Stomach (tissue), 9 donors: ENCODE results near the gene SGPP2. TPM values are rescaled to one million over a fixed set of nuclear protein-coding genes. Genes with fewer than 3 reads are reported as not detected.

Experiments used
- DNase-seq, 2 donors: peaks; one replicate each; pipeline versions ENCODE4 v3.0.0 to v3.0.0-alpha.2; 2013 to 2019
- H3K27ac ChIP-seq, 5 donors: fragments of 200-600 bp in 4 of 5; sonication (generic) in 4 of 5; one replicate each; pipeline ENCODE4 v1.5.1; 2013 to 2019; ENCODE audit warnings: mild to moderate bottlenecking in 1 of 5, moderate library complexity in 1 of 5
- H3K27me3 ChIP-seq, 3 donors: fragments of 200-600 bp; sonication (generic); one replicate each; pipeline ENCODE4 v1.5.1; 2017 to 2019; ENCODE audit warnings: mixed run types in 1 of 3
- H3K36me3 ChIP-seq, 4 donors: fragments of 200-600 bp; sonication (generic); 1 replicate in 3 of 4; 2 replicates in 1 of 4; pipeline ENCODE4 v1.5.1; 2016 to 2019
- H3K4me1 ChIP-seq, 4 donors: fragments of 200-600 bp; sonication (generic); one replicate each; pipeline ENCODE4 v1.5.1; 2016 to 2019
- H3K4me3 ChIP-seq, 4 donors: fragments of 200-600 bp; sonication (generic) in 3 of 4; one replicate each; pipeline ENCODE4 v1.5.1; 2016 to 2019; ENCODE audit warnings: mild to moderate bottlenecking in 1 of 4
- H3K9me3 ChIP-seq, 4 donors: fragments of 200-600 bp; sonication (generic); one replicate each; pipeline ENCODE4 v1.5.1; 2016 to 2019
- CTCF ChIP-seq, 7 experiments: fragments of 450-650 bp in 4 of 7; fragments of 200-600 bp in 3 of 7; sonication (generic) in 3 of 7; IDR thresholded peaks; one replicate each; pipeline ENCODE4 v1.5.1; 2016 to 2019; ENCODE audit warnings: antibody characterized with exemption in 7 of 7, control low read depth in 2 of 7, mild to moderate bottlenecking in 1 of 7
- EP300 ChIP-seq: sonication (generic); formaldehyde crosslinking; IDR thresholded peaks from one replicate; pipeline ENCODE4 v1.6.1; 2017; ENCODE audit warnings: antibody characterized with exemption
- POLR2A ChIP-seq, 4 donors: fragments of 450-650 bp; IDR thresholded peaks; one replicate each; pipeline ENCODE4 v1.6.1; 2016; ENCODE audit warnings: antibody characterized with exemption in 4 of 4, control low read depth in 2 of 4, mild to moderate bottlenecking in 1 of 4, moderate library complexity in 1 of 4
- POLR2AphosphoS5 ChIP-seq, 3 donors: sonication (generic); formaldehyde crosslinking; IDR thresholded peaks; one replicate each; pipeline ENCODE4 v1.6.1; 2016; ENCODE audit warnings: antibody characterized with exemption in 3 of 3
- WGBS, 5 donors: extraction: QIAGEN DNeasy Blood & Tissue Kit in 3 of 5; methylation state at CpG; one replicate each; pipeline versions ENCODE4 v1.1.5 to v1.1.7; 2013 to 2018; 5-methylcytosine and 5-hydroxymethylcytosine counted together
- intact Hi-C: fragments of 100-400 bp; cut with DNase I; formaldehyde crosslinking; loops from one replicate; pipeline ENCODE4 v1.15.1; 2023; ENCODE audit warnings: low total_unique reads
- polyA plus RNA-seq, 3 donors: library from polyadenylated mRNA; stranded (reverse); fragments of 200-250 nt; gene quantifications; one replicate each; pipeline ENCODE4 v1.2.3, GENCODE V29; 2013
- total RNA-seq, 5 donors: library from RNA; depleted of rRNA; stranded (reverse); fragments of >200 nt; gene quantifications; one replicate each; pipeline versions ENCODE4 v1.1.0 to v1.2.3, GENCODE V29; 2014 to 2016
- donor health status: healthy with polysubstance abuse.
- donor health status: Bipolar disorder and iron deficiency.
- donor health status: healthy.

Gene SGPP2
- total and polyA plus RNA-seq, 8 donors = 1.7 to 50.4 (median 21.0) TPM

- Histone ChIP-seq H3K36me3 (no peaks in the 10 kb centered on the region), H3K4me1 (no peaks in the 10 kb centered on the region), H3K27ac (no peak overlapping the region), H3K4me3 (no peak overlapping the region), H3K27me3 (no peaks in the 10 kb centered on the region), H3K9me3 (no peaks in the 10 kb centered on the region)
- TF ChIP-seq EP300 (no peak), CTCF (IDR thresholded peaks at IDR 0.05) (no peak)
- 65 to 80% (median 78%) methylated on average over 5 of the region's 5 CpGs for WGBS, 5 donors
- no peak for DNase-seq
- intact Hi-C loops = no loop called here
These were observed 82.0 kb downstream of the SGPP2 start for GRCh38 chr2:222506230-222506935.

GRCh38 chr2:222514901-222515300 lies 90.6 kb downstream of the SGPP2 start:
- H3K4me1 ChIP-seq = peaks cover 0 to 14% (median 6%) of the 10 kb centered on the region in 4 donors
- no peak for TF ChIP-seq EP300
- no peak for TF ChIP-seq CTCF (IDR thresholded peaks at IDR 0.05)
- no peak for TF ChIP-seq POLR2AphosphoS5 (IDR thresholded peaks at IDR 0.05)
- H3K27ac ChIP-seq = no peak overlapping the region
- DNase-seq = no peak
- peaks cover 0 to 3% (median 0%) of the 10 kb centered on the region in 3 donors for H3K27me3 ChIP-seq
- no peak overlapping the region for H3K4me3 ChIP-seq
- intact Hi-C loops = no loop called here
- H3K36me3 ChIP-seq = no peaks in the 10 kb centered on the region
- no peaks in the 10 kb centered on the region for H3K9me3 ChIP-seq

GRCh38 chr2:222518570-222519381 lies 94.4 kb downstream of the SGPP2 start:
- H3K9me3 ChIP-seq = no peaks in the 10 kb centered on the region
- peaks cover 0 to 14% (median 6%) of the 10 kb centered on the region in 4 donors for H3K4me1 ChIP-seq
- no peak for TF ChIP-seq CTCF (IDR thresholded peaks at IDR 0.05)
- no peak for TF ChIP-seq POLR2A (IDR thresholded peaks at IDR 0.05)
- TF ChIP-seq POLR2AphosphoS5 (IDR thresholded peaks at IDR 0.05) = no peak
- TF ChIP-seq EP300 = no peak
- peaks cover 0 to 3% (median 0%) of the 10 kb centered on the region in 3 donors for H3K27me3 ChIP-seq
- peaks cover 0 to 6% (median 0%) of the 10 kb centered on the region in 4 donors for H3K36me3 ChIP-seq
- H3K4me3 ChIP-seq = no peak overlapping the region
- peak overlapping the region in 3 of 5 donors; percentile 36 to 66 (median 53) for H3K27ac ChIP-seq
- DNase-seq = peak; percentile 28 to 48
- WGBS, 5 donors = 17 to 29% (median 23%) methylated on average over 8 of the region's 8 CpGs
- intact Hi-C loops = no loop called here

GRCh38 chr2:222521099-222521498 lies 96.8 kb downstream of the SGPP2 start:
- Histone ChIP-seq H3K9me3 (no peaks in the 10 kb centered on the region), H3K27me3 (no peaks in the 10 kb centered on the region), H3K4me1 (peaks cover 0 to 14% (median 6%) of the 10 kb centered on the region in 4 donors), H3K27ac (no peak overlapping the region), H3K36me3 (peaks cover 0 to 19% (median 9%) of the 10 kb centered on the region in 4 donors), H3K4me3 (no peak overlapping the region)
- no peak for TF ChIP-seq EP300
- TF ChIP-seq POLR2AphosphoS5 (IDR thresholded peaks at IDR 0.05) = no peak
- no peak for TF ChIP-seq CTCF (IDR thresholded peaks at IDR 0.05)
- TF ChIP-seq POLR2A (IDR thresholded peaks at IDR 0.05) = no peak
- WGBS, 5 donors = 82 to 88% (median 83%) methylated on average over 3 of the region's 3 CpGs
- intact Hi-C loops = no loop called here
- no peak for DNase-seq
